GM12875 (cell line): Measurements from ENCODE around the gene EMC10.

Experiments
- H3K4me3 ChIP-seq: one replicate; pipeline ENCODE4 v1.5.1; 2011; ENCODE audit warnings: low read depth, low read length, control low read depth
- CTCF ChIP-seq: IDR thresholded peaks from 2 replicates; pipeline ENCODE4 v1.5.1; 2011; ENCODE audit warnings: low read depth, mild to moderate bottlenecking, control low read depth, inconsistent platforms, low read length, moderate library complexity, borderline replicate concordance; ENCODE audit not compliant: insufficient read depth

The EMC10 gene

GRCh38 chr19:50479761-50480251 lies 3.5 kb downstream of the EMC10 start:
- no peak for TF ChIP-seq CTCF
- H3K4me3 ChIP-seq, result no peak overlapping the region

DNA sequence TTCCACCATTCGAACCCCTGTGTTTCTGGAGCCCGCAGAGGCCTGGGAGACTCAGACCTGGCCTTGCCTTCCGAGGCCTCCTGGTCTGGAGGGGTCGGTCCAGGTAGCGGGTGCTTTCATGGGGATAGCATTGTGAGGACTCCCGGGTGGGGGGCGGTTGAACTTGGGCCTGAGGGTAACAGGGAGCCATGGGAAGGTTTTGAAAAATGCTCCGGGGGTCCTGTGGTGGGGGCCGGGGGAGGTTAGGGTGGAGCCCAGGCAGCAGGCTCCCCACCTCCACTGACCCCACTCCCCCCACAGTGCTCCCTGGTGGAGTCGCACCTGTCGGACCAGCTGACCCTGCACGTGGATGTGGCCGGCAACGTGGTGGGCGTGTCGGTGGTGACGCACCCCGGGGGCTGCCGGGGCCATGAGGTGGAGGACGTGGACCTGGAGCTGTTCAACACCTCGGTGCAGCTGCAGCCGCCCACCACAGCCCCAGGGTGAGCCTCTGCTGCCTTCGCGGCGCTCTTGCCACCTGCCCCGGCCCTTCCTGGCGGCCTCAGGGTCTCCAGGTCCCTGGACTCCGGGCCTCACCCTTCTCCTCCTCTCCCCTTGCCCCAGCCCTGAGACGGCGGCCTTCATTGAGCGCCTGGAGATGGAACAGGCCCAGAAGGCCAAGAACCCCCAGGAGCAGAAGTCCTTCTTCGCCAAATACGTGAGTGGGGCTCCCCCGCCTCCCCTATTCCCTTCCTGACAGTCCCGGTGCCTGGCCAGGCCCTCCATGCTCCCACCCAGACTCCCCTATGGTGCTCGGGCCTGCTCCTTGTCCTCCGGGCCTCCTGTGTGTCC lies 4.2 kb downstream of the EMC10 start:
- no peak for TF ChIP-seq CTCF
- no peak overlapping the region for H3K4me3 ChIP-seq

- no peak for TF ChIP-seq CTCF
- no peak overlapping the region for H3K4me3 ChIP-seq
Observed at GRCh38 chr19:50481351-50482149, 5.2 kb downstream of the EMC10 start.

GRCh38 chr19:50482271-50482855 lies 6.1 kb downstream of the EMC10 start:
- TF ChIP-seq CTCF, result no peak
- H3K4me3 ChIP-seq, result no peak overlapping the region

DNA sequence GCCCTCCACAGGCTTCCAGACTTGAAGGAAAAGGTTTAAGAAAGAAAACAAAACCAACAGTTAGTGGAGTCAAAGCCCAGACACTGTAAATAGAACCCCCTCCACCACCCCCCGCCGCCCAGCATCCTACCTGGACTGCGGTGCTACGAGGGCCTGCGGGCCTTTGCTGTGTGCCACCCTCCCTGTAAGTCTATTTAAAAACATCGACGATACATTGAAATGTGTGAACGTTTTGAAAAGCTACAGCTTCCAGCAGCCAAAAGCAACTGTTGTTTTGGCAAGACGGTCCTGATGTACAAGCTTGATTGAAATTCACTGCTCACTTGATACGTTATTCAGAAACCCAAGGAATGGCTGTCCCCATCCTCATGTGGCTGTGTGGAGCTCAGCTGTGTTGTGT lies 6.6 kb downstream of the EMC10 start:
- no peak for TF ChIP-seq CTCF

DNA sequence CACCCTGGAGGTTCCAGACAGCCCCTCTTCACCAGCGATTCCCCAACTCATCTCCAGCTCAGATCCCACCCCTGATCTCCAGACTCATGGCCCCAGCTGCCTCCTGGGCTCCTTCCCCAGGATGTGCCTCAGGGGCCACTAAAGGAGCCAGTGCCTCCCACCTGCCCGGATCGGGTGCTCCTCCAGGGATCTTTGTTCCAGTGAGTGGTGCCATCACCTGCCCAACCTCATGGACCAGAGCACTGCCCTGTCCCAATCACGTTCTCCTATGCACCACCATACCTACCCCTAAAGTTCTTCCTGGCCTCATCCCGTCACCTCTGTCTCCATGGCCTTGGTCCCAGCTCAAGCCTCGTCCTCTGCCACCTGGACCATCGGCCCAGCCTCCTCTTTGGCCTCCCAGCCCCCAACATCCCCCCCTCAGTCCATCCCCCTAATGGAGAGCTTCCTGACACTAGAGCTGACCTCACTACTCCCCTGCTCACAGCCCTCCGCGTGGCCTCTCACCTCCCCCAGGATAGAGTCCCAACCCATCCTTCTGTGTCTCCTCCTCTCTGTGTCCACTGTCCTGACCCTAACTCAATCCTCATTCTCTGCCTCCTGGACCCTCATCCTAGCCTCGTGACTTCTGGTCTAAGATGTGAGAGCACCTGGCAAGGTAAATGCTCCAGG lies 9.1 kb downstream of the EMC10 start:
- no peak for TF ChIP-seq CTCF

More for the DNA sequence above, 6.6 kb downstream of the EMC10 start:
- no peak overlapping the region for H3K4me3 ChIP-seq

More for the DNA sequence above, 9.1 kb downstream of the EMC10 start:
- no peak overlapping the region for H3K4me3 ChIP-seq
